PFSK-1 (cell line): ENCODE data around the gene ATP11A.

Experiments
- POLR2AphosphoS5 ChIP-seq: IDR thresholded peaks from 2 replicates; pipeline ENCODE4 v1.6.1; 2012; ENCODE audit warnings: low read depth, mild to moderate bottlenecking, control low read depth, low read length, moderate library complexity
- REST ChIP-seq, 2 experiments: IDR thresholded peaks; 2 replicates each; pipeline versions ENCODE4 v1.6.1 to v1.8.0; 2011 to 2012; ENCODE audit warnings: low read depth in 2 of 2, low read length in 2 of 2, control low read depth in 1 of 2, inconsistent platforms in 1 of 2, mild to moderate bottlenecking in 1 of 2, moderate library complexity in 1 of 2; ENCODE audit not compliant: insufficient read depth in 1 of 2
- SIN3A ChIP-seq: IDR thresholded peaks from 2 replicates; pipeline ENCODE4 v1.6.1; 2012; ENCODE audit warnings: mild to moderate bottlenecking, low read length, moderate library complexity, borderline replicate concordance; ENCODE audit not compliant: insufficient read depth

- no peak for TF ChIP-seq POLR2AphosphoS5
- no peak for TF ChIP-seq REST (IDR thresholded peaks at IDR 0.05; ENCODE audit: insufficient read depth in 1 of 2, low read depth in 2 of 2, low read length in 2 of 2)
- TF ChIP-seq SIN3A: no peak
Measured at GRCh38 chr13:112702341-112702985, 12.6 kb downstream of the ATP11A start.
